ENCODE measurements around the gene TFDP1. TPM values are rescaled to one million over a fixed set of nuclear protein-coding genes. Genes with fewer than 3 reads are reported as not detected.
A peak's percentile ranks its signal among the peaks of the same experiment; 100 is the strongest.

The TFDP1 gene
- total RNA-seq, 1 experiment from 2014 or later: 140 TPM

DNA sequence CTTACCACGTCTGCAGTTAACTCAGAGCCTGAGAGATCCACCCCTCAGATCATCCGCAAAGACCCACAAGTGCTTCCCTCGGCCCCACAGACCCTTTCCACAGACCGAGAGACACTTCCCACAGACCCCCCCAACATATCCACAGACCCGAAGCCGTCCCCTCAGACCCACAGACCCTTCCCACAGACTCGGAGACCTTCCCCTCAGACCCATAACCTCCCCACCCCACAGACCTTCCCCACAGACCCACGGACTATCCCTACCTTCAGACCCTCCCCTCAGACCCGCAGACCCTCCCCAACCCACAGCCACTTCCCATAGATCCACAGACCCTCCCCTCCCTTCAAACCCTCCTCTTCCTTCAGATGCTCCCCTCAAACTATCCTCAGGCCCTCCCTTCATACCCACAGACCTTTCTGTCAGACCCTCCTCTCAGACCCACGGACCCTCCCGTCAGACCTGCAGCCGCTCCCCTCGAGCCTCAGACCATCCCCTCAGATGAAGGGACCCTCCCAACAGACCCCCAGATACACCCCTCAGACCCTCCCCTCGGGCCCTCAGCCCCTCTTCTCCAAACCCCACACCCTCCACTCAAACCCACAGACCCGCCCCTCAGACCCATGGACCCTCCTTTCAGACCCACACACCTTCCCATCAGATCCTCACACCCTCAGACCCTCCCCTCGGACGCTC is 20.1 kb upstream of the TFDP1 start:
- Mint-ChIP-seq H3K4me1 (ENCODE audit: low read depth, unreplicated experiment) (no peaks in the 10 kb centered on the region), H3K9me3 (ENCODE audit: unreplicated experiment) (no peaks in the 10 kb centered on the region), H3K27me3 (ENCODE audit: insufficient read depth, unreplicated experiment) (peaks cover 14% of the 10 kb centered on the region), H3K4me3 (ENCODE audit: unreplicated experiment) (no peak overlapping the region), H3K36me3 (ENCODE audit: insufficient read depth, unreplicated experiment) (no peaks in the 10 kb centered on the region), H3K27ac (ENCODE audit: unreplicated experiment) (no peak overlapping the region)
- intact Hi-C loops (cut with micrococcal nuclease; ENCODE audit: unreplicated experiment): no loop called here
- ChIA-PET CTCF (interaction anchor here (0.8 kb wide), 1 partner anchor 33 kb away, joined by 3 read pairs; no protein-coding TSS in a partner anchor), POLR2A (no interaction called here)
- no TSS peak for BruUV-seq (replicated peaks)
- H3K4me3 ChIP-seq (ENCODE audit: low read depth, low read length): no peak overlapping the region
- H3K4me1 ChIP-seq: no peaks in the 10 kb centered on the region; the same call in 1 of the 2 replicates
- no peaks in the 10 kb centered on the region for H3K36me3 ChIP-seq (ENCODE audit: control insufficient read depth, insufficient read depth, low read length)
- TF ChIP-seq, protein P1, sequence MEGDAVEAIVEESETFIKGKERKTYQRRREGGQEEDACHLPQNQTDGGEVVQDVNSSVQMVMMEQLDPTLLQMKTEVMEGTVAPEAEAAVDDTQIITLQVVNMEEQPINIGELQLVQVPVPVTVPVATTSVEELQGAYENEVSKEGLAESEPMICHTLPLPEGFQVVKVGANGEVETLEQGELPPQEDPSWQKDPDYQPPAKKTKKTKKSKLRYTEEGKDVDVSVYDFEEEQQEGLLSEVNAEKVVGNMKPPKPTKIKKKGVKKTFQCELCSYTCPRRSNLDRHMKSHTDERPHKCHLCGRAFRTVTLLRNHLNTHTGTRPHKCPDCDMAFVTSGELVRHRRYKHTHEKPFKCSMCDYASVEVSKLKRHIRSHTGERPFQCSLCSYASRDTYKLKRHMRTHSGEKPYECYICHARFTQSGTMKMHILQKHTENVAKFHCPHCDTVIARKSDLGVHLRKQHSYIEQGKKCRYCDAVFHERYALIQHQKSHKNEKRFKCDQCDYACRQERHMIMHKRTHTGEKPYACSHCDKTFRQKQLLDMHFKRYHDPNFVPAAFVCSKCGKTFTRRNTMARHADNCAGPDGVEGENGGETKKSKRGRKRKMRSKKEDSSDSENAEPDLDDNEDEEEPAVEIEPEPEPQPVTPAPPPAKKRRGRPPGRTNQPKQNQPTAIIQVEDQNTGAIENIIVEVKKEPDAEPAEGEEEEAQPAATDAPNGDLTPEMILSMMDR (IDR thresholded peaks at IDR 0.05; ENCODE audit: insufficient read depth in 1 of 2, low read depth in 1 of 2, low read length in 1 of 2, severe bottlenecking in 1 of 2, unreplicated experiment in 1 of 2): no peak
- DNase-seq: peak in 1 of 2 experiments; percentile 35
- H3K9me3 ChIP-seq: no peaks in the 10 kb centered on the region
- no peaks in the 10 kb centered on the region for H3K27me3 ChIP-seq (replicated peaks; ENCODE audit: control insufficient read depth, insufficient read depth, low read length)

DNA sequence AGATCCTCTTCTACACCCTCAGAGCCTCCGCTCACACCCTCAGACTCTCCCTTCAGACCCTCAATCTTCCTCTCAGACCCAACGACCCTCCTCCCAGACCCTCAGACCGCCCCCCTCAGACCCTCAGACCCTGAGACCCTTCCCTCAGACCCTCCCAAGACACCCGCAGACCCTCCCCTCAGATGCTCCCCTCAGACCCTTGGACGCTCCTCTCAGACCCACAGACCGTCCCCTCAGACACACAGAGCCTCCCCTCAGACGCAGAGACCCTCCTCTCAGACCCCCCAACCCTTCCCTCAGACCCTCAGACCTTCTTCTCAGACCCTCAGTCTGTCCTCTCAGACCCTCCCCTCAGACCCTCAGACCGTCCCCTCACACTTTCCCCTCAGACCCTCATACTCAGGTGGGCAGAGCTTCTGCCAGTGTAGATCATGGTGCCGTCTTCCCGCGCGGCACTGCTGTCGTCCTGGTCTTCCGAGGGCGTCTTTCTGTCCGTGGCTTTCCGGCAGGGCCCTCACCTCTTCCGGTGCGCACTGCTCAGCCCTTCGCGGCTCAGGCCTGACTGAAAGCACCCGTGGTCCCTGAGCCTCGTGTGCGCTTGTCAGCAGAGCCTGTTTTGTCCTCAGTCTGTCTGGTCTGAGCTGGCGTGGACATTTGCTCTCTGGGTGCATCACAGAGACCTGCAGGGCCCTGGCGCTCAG is 18.9 kb upstream of the TFDP1 start:
- DNase-seq: peak in 1 of 2 experiments; percentile 28
- Histone ChIP-seq H3K27me3 (replicated peaks; ENCODE audit: control insufficient read depth, insufficient read depth, low read length) (no peaks in the 10 kb centered on the region), H3K36me3 (ENCODE audit: control insufficient read depth, insufficient read depth, low read length) (no peaks in the 10 kb centered on the region), H3K4me1 (no peaks in the 10 kb centered on the region; the same call in 1 of the 2 replicates), H3K4me3 (ENCODE audit: low read depth, low read length) (no peak overlapping the region), H3K9me3 (no peaks in the 10 kb centered on the region; the same call in 1 of the 2 replicates)
- no peak overlapping the region for H3K4me3 Mint-ChIP-seq (ENCODE audit: unreplicated experiment)
- peak overlapping the region; percentile 17 for H3K27ac Mint-ChIP-seq (ENCODE audit: unreplicated experiment)
- TF ChIP-seq, protein P1 (IDR thresholded peaks at IDR 0.05; ENCODE audit: insufficient read depth in 1 of 2, low read depth in 1 of 2, low read length in 1 of 2, severe bottlenecking in 1 of 2, unreplicated experiment in 1 of 2): no peak
- peaks cover 14% of the 10 kb centered on the region for H3K27me3 Mint-ChIP-seq (ENCODE audit: insufficient read depth, unreplicated experiment)
- no peaks in the 10 kb centered on the region for H3K4me1 Mint-ChIP-seq (ENCODE audit: low read depth, unreplicated experiment)
- peaks cover 7% of the 10 kb centered on the region for H3K9me3 Mint-ChIP-seq (ENCODE audit: unreplicated experiment)
- ChIA-PET POLR2A (no interaction called here), CTCF (no interaction called here)
- intact Hi-C loops (cut with micrococcal nuclease; ENCODE audit: unreplicated experiment): no loop called here
- no peaks in the 10 kb centered on the region for H3K36me3 Mint-ChIP-seq (ENCODE audit: insufficient read depth, unreplicated experiment)
- no TSS peak for BruUV-seq (replicated peaks)

DNA sequence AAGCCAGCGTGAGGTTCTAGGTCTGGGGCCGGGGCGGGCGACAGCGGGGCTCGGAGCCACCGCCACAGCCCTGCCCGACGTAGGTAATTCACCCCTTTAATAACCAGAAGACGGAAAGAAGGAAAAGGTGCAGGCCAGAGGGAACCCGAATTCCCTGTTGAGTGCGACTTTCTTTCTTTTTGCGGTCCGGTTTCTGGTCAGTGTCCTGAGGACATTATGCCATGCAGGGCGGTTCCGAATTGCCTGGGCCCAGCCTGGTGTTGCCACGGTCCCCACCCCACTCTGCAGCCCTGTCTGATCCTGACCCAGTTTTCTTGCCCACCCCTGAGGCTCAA is 18.4 kb upstream of the TFDP1 start:
- ChIA-PET CTCF (no interaction called here), POLR2A (no interaction called here)
- intact Hi-C loops (cut with micrococcal nuclease; ENCODE audit: unreplicated experiment): no loop called here
- Histone ChIP-seq H3K4me3 (ENCODE audit: low read depth, low read length) (no peak overlapping the region), H3K27me3 (replicated peaks; ENCODE audit: control insufficient read depth, insufficient read depth, low read length) (no peaks in the 10 kb centered on the region), H3K9me3 (peaks cover 4% of the 10 kb centered on the region; the same call in 1 of the 2 replicates), H3K4me1 (no peaks in the 10 kb centered on the region; the same call in 1 of the 2 replicates), H3K36me3 (ENCODE audit: control insufficient read depth, insufficient read depth, low read length) (no peaks in the 10 kb centered on the region)
- H3K27me3 Mint-ChIP-seq (ENCODE audit: insufficient read depth, unreplicated experiment): peaks cover 14% of the 10 kb centered on the region
- H3K4me1 Mint-ChIP-seq (ENCODE audit: low read depth, unreplicated experiment): no peaks in the 10 kb centered on the region
- peaks cover 9% of the 10 kb centered on the region for H3K9me3 Mint-ChIP-seq (ENCODE audit: unreplicated experiment)
- no peak overlapping the region for H3K4me3 Mint-ChIP-seq (ENCODE audit: unreplicated experiment)
- TF ChIP-seq, protein P1 (IDR thresholded peaks at IDR 0.05; ENCODE audit: insufficient read depth in 1 of 2, low read depth in 1 of 2, low read length in 1 of 2, severe bottlenecking in 1 of 2, unreplicated experiment in 1 of 2): no peak
- no TSS peak for BruUV-seq (replicated peaks)
- H3K36me3 Mint-ChIP-seq (ENCODE audit: insufficient read depth, unreplicated experiment): no peaks in the 10 kb centered on the region
- H3K27ac Mint-ChIP-seq (ENCODE audit: unreplicated experiment): no peak overlapping the region
- peak in 1 of 2 experiments; percentile 16 for DNase-seq

Data from Caco-2 (cell line).